Measurements from ENCODE around the gene LRRC63.
A peak's percentile ranks its signal among the peaks of the same experiment; 100 is the strongest.
"Not testable (repeated sequence)": the region's sequence is repeated elsewhere in the genome, so short reads cannot be mapped to it uniquely, and the experiment has no call there.

Gene LRRC63

DNA sequence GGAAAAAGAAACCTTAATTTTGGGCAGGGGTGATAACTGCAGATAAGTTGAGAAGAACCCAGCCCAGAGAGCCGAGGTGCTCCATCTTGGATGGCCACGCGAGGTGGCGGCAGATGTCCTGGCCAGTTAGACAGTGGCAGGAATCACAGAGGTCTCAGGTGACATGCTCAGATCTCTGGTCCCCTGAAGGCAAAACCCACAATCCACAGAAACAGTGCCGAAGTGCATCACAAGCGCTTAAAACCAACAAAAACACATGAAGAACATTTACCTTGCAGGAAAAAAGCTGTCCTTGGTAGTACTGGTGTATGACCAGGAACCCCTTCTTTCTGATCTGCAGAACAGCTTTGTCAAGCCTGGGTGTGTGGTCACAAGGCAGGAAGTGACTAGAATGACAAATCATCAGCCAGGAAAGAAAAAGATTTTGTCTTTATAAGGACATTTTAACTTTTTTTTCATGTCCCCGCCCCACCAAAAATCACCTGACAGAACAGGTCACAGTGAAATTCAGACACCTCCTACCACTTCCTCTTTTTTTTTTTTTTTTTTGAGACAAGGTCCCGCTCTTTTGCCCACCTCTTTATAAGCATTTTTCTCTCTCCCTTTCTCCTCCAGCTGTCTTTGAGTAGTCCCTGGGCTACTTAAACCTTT is 29.8 kb upstream of the LRRC63 start, which contains the start of gene LCP1:
LCP1 (minus strand) TSS at position 338 of the 651 bp plus-strand sequence. CDS start 22,515 bp downstream, outside the sequence.
- no peak for DNase-seq (ENCODE audit: low spot score)

DNA sequence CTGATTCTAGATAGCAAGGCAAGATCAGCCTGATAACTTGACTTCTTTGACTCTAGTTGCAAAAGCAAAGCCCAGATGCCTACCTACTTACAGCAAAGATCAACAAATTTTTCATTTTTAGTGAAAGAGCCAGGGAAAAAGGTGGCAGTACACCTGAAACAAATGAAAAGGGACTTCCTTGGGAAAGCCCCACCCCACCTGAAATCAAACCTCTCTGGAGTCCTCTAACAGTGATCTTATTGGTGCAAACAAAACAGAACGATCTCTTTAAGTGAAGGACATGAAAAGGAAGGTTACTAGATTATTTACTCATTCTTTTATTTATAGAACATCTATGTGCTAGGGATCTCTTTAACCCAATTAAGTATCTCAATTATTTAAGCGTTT is 29.2 kb upstream of the LRRC63 start:
- DNase-seq (ENCODE audit: low spot score): no peak

DNA sequence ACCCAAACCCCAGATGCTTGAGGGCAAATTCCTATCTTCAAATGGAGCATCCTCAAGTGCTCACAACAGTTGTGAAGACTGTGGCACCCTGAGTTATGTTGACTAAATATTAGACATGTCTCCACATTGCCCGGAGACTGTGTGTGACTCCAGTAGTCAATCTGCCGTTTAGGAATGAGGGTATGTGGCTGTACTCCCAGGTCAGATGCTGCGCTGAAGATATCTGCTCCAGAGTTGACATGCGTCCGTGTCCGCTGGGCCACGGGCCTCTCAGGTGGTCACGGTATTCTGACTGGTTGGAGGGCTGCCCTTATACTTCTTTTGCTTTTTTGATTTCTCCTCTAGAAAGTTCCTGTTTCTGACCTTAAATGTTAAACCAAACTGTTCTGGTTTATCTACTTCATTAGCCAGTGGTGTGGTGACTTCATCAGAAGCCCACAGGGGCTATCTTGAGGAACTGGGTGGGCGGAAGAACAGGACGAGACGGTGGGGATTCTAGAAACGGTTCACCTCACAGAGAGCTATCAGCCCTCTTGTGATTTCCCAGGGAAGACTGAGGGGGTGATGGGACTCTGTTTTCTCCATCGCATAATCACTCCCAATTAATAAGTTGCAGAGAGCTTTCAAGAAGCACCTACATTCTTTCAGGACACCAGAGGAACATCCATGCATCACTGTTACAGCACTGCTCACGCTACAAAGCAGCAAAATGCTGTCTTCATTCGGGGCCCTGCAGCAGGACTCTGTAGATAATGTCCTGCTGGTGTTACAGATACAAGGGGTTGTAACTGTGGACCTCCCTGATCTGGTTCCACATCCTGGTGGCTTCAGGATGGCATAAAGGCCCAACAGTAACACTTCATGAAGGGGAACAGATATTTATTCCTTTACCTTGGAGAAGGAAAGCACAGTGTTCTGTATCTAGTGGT is 28.4 kb upstream of the LRRC63 start:
- no peak for DNase-seq (ENCODE audit: low spot score)

DNA sequence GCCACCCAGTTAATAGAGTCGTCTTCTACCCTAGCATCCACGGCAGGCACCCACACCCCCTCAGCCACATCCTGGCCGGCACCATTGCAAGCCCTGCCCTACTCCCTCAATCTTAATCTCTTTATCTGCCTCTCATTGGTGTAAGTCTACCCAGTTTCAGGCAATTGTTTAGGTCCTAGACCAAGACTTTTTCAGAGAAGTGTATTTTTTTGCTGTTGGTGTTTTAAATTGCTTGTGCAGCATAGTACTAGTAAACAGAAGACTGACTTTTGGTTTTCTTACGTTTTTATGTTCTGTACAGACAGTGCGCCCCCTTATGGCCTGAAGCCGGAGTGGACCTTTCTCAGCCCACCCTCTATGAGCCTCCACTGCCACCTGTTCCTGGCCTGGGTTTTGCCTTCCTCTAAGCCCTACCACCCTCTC is 27.4 kb upstream of the LRRC63 start:
- peak; percentile 58 for DNase-seq (ENCODE audit: low spot score)

DNA sequence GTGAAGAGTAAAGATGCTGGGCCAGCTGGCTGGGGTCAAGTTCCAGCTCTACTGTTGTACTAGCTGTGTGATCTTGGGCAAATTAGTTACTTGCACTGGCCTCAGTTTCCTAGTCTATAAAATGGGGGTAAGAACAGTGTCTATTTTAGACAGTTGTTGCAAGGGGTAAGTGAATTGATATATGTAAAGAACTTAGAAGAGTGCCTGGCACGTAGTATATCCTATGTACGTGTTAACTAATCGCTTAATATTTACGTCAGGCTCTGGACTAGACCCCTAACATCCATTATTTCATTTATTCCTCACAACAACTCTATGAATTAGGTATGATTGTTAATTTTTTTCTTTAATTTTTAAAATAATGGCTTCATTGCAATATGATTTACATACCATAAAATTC is 26.1 kb upstream of the LRRC63 start:
- no peak for DNase-seq (ENCODE audit: low spot score)

DNA sequence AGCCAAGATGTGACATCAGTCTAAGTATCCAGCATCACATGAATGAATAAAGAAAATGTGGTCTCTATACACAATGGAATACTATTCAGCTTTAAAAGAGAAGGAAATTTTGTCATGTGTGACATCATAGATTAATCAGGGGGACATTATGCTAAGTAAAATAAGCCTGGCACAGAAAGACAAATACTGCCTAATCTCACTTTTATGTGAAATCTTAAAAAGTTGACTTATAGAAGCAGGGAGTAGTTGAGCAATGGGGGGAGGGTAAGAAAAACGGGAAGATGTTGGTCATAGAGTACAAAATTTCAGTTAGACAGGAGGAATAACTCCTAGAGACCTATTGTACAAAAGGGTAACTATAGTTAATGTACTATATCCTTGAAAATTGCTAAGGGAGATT is 19.3 kb upstream of the LRRC63 start:
- no peak for DNase-seq (ENCODE audit: low spot score)

GRCh38 chr13:46195016-46195415 is 16.7 kb upstream of the LRRC63 start:
- no peak for DNase-seq (ENCODE audit: low spot score)

- DNase-seq (ENCODE audit: low spot score): no peak
Measured at GRCh38 chr13:46197299-46198048, 14.3 kb upstream of the LRRC63 start.

DNA sequence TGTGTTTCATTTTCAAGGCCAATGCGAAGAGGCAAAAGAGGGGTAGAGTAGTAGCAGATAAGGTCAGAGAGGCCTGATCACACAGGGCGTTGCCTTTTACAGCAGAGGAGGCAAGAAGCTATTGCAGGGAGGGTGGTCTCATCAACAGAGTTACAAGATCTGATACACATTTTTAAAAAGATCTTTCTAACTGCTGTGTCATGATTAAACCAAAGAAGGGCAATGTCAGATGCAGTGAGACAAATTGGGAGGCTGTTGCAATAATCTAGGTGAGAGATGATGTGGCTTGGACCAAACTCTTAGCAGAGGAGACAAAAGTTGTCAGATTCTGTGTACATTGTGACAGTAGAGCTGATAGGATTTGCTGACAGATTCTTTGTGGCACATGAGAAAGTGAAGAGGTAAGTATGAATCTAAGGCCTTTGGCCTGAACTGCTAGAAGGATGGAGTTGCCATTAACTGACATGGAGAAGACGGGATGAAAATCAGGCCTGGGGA is 13.0 kb upstream of the LRRC63 start:
- DNase-seq (ENCODE audit: low spot score): no peak

DNA sequence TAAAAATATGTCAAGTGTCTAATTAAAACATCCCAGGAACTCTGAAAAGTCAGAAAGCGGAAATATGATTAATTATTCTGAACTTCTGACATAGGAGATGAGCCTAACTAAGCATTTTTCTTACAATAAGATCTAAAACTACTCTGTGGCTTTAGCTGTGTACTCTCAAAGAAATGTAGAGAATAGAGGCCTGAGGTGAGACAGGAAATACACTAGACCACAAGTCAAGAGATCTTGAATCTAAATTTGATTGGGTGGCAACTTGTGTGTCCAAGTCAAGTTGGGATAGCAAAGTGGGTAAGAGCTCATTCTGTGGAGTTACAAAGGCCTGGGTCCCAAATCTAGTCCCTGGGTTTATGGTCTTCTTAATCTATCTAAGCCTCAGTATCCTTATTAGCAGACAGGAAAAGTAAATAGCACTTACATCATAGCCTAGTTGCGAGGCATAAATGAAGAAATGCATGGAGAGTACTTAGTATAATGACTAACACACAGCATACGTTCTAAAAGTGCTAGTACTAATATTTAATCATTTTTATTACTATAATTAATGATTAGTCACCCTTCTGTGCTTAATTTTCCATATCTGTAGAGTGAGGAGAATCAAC is 9.4 kb upstream of the LRRC63 start:
- no peak for DNase-seq (ENCODE audit: low spot score)

GRCh38 chr13:46202966-46203365 is 8.8 kb upstream of the LRRC63 start:
- DNase-seq (ENCODE audit: low spot score): no peak

DNA sequence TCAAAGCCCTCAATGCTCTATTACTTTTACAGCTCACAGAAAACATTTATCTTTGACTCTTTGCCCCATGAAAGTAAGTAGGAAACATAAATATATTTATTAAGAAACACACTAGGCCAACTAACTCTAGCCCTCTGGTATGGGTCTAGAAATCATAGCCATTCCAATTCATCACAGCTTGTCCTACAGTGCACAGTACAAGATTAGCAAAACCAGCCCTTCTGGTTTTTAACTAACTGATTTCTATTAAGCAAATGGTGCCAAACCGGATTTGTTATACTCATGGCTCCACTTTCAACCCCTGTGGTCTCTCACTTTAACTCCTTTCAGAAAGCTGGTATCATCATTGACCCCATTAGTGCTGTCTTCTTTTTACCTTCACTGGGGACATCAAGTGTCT is 5.6 kb upstream of the LRRC63 start:
- no peak for DNase-seq (ENCODE audit: low spot score)

GRCh38 chr13:46207828-46208227 is 3.9 kb upstream of the LRRC63 start:
- DNase-seq (ENCODE audit: low spot score): no peak

DNA sequence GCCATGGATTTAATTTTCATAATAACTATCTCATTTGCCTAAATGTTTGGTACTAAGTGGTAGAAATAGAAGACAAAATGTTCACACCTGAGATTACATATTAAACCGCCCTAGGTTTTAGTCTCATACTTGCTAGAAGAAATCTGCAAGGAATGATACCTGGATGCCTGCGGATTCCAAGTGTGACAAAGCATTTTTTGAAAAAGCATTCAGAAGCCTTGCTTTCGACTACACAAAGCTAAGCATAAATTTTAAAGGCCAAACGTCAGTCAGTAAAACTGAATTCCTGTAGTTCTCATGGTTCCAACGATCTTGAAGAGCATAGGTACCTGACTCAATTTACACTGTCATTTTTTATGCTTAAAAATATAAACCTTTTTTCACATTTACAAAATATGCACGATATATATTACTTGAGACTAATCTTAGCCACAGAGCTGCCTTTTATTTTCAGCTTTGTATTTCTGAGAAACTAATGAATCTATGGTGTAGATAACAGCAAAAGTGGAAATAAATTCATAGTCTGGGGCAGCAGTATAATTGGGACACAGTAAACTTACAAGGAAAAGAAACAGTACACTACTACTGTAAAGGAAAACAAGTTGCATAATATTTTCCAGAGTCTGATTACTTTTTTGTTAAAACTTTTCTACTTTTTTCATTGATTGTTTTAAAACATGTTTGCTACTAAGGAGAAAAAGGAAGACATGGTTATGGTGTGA is 1.2 kb upstream of the LRRC63 start:
- no peak for DNase-seq (ENCODE audit: low spot score)

- DNase-seq (ENCODE audit: low spot score): no peak
Measured at GRCh38 chr13:46211116-46211482, 629 bp upstream of the LRRC63 start.

DNA sequence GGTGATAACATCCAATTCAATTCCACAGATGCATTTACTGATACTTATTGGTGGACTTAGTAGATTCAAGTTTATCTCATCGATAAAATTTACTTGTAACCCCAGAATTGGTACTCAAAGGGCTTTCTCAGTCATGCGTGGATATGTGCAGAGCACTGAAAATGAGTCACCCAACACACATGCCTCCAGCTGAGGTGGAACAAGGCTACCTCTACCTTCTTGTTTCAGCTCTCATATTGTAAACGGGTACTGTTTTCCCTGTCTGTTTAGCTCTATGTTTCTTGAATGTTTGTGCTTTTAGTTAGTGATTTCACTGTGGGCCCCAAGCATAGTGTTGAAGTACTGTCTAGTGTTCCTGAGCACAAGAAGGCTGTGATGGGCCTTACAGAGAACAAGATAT is 1.5 kb downstream of the LRRC63 start:
- no peak for DNase-seq (ENCODE audit: low spot score)

GRCh38 chr13:46214741-46215140 is 3.0 kb downstream of the LRRC63 start:
- not testable (repeated sequence) for DNase-seq (ENCODE audit: low spot score)

- DNase-seq (ENCODE audit: low spot score): not testable (repeated sequence)
Measured at GRCh38 chr13:46220234-46220633, 8.5 kb downstream of the LRRC63 start.

GRCh38 chr13:46229251-46229650 is 17.5 kb downstream of the LRRC63 start:
- no peak for DNase-seq (ENCODE audit: low spot score)

DNA sequence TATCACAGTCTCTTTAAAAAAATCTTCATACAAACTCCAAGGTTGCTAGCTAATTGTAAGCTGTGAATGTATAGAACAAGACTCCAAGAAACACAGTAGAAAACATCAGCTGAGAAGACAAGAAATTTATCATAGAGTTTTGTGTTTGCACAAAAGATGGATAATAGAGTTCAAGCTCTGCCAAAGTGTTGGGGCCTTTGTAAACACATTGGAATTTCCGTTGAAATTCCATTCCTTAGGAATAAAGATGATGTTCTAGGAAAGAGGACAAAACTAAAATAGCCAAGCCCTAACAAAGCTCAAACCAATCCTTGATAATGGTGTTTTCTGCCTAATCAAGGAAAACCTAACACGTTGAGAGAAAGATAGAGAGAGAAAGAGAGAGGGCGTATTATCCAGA is 20.6 kb downstream of the LRRC63 start:
- DNase-seq (ENCODE audit: low spot score): no peak

DNA sequence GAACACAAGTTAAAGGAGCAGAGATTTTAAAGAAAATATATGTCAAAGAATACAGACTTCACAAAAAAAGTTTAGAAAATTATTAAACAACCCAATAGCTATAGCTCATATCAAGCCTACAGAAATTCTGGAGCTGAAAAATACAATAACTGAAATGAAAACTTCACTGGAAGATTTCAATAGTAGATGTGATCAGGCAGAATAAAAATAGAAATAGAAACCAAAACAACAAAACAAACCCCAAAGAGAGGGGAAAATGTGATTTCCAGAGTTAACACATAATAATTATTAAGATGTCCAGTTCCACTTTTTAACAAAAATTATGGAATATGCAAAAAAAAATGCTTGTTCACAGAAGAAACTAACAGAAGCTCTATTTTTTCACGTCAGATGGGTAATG is 23.6 kb downstream of the LRRC63 start:
- no peak for DNase-seq (ENCODE audit: low spot score)
